Measurements from ENCODE around the gene BTG1. TPM values are rescaled to one million over a fixed set of nuclear protein-coding genes. Genes with fewer than 3 reads are reported as not detected.
A peak's percentile ranks its signal among the peaks of the same experiment; 100 is the strongest.
"Not testable (repeated sequence)": the region's sequence is repeated elsewhere in the genome, so short reads cannot be mapped to it uniquely, and the experiment has no call there.

Gene BTG1
- polyA plus RNA-seq, 5 donors: 216 to 328 (median 258) TPM

DNA sequence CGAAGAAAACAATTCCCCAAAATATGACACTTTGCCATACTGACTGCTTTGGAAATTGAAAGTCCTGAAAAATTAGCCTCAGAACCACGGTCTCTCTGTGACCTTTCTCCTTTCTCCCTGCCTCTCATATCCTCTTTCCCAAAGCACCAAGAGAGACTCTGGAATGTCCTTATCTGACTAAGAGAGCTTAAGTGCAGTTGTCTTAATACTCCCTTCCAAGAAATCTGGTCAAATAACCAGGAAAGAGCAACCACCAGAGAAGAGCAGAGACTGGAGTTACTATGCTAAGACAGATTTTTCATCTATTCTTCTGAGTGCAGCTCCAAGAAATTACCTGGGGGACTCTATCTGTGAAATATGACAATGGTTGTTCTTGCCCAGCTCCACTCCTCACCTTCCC is 10.5 kb upstream of the BTG1 start:
- DNase-seq: no peak

DNA sequence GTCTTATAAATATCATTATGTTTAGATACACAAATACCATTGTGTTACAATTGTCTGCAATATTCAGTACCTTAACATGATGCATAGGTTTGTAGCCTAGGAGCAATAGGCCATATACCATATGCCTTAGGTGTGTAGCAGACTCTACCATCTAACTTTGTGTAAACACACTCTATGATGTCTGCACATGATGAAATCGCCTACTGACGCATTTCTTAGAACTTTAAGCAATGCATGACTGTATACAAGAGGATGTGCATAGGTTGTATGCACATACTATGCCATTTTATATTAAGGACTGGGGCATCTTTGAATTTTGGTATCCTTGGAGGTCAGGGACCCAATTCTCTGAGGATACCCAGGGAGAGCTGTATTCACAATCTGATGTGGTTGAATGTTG is 10.1 kb upstream of the BTG1 start:
- no peak for DNase-seq

DNA sequence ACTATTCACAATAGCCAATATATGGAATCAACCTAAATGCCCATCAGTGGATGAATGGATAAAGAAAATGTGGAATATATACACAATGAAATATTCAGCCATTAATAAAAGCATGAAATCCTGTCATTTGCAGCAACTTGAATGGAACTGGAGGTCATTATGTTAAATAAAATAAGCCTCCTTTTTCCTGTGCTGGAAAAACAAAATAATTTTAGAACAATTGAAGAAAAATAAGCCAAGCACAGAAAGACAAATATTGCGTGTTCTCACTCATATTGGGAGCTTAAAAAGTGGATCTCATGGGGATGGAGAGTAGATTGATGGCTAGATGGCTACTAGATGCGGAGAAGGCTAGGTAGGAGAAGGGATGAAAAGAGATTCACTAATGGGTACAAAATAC is 6.3 kb upstream of the BTG1 start:
- no peak for DNase-seq

DNA sequence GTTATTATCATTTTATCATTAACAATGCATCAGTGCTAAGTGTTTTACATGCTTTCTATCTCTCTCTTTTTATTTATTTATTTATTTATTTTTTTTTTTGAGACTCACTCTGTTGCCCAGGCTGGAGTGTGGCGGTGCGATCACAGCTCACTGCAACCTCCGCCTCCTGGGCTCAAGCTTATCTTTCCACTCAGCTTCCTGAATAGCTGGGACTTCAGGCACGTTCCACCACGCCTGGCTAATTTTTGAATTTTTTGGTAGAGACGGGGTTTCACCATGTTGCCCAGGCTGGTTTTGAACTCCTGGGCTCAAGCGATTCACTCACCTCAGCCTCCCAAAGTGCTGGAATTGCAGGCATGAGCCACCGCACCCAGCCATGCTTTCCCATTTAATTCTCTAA is 3.9 kb upstream of the BTG1 start:
- DNase-seq: no peak

DNA sequence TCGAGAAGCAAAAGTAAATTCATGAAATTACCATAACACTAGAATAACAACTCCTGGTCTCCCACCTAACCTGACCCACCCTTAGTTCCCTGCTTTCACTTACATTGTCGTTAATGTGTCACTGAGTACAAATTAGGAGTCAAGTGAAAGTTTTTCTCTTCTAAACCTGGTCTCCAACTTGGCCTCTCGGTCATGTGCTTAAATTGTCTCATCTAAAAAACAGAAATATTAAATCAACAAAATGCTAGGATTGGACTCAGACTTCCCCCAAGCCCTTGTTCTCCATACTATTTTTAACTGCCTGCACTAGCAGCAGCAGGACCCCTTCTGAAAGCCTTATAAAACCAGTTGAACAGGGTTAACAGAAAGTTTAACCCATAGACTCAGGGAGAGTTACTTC is 1.8 kb upstream of the BTG1 start:
- DNase-seq: no peak

DNA sequence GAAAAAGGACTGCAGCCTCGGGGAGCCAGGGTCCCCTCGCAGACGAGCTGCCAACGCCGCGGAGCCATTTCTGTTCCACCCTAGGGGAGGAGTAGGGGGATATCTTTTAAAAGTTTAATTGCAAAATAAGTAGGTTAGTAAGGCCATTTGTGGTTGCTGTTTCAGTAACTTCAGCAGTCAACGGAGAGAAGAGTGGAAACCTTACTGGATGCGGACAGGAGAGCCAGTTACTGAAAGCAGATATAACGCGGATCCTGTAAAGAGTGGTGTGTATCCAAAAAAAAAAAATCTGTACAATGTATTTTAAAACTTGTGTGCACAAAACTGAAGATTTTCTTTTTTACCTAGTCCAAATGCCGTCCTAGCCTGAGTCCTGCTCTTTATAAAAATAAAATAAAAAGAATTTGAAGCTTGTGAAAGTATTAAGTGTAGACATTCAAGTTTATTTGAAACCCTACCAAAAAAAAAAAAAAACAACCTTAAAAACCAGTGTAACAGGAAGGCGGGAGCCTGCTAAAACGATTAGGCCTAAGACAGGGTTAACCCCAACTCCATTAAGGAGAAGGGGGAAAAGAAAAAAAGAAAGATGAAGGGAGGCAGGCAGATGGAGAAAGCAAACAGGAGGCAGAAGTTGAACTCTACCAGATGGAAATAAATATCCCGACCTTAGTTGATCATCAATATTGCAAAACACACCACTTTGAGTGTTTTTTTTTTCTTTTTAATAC is 1.0 kb upstream of the BTG1 start:
- DNase-seq: no peak

DNA sequence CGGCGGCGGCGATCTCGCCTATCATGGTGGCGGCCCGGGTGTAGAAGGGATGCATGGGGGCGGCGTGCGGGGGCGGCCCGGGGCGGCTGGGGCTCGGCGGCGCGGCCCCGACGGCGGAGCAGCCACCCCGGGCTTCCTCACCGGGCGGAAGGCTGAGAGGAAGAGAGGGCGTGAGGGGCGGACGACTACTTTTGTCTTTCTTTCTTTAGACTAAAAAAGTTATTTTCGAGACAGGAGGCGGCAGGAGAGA is 240 bp downstream of the BTG1 start:
- DNase-seq: no peak

DNA sequence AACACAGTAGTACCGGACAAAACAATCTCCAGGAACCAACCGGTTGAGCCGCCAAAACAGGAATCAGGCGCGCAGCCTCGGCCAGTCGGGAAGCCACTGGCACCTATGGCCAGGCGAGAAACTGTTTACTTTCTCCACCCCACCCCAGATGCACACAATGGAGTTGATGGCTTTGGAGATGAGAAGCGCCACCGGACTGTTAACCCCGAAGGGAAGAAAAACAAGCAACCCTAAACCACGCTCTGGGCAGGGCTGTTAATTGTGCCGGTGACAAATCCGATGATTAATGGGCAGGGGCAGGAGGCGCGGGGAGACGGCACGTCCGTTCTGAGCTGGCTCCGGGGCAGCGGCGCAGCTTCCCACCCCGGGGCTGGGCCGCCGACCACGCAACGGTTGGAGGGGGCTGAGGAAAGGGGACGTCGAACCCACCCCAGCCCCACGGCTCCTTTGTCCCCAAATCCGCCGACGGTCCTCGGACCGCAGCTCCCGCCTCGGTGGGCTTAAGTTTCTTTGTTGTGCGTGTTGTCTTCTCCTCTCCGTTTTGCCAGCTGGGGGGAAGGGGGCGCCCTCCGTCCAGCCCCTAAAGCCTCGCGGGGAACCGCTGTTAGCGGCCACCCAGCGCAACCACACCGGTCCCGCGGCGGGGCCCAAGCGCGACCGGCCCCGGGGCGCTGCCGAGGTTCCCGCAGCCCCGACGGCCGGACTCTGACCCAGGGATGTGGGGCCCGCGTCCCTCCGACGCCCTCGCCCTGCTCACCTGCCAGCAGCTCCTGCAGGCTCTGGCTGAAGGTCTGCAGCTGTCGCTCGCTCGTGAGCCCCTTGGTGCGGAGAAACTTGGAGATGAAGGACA is 790 bp downstream of the BTG1 start:
- DNase-seq: no peak

DNA sequence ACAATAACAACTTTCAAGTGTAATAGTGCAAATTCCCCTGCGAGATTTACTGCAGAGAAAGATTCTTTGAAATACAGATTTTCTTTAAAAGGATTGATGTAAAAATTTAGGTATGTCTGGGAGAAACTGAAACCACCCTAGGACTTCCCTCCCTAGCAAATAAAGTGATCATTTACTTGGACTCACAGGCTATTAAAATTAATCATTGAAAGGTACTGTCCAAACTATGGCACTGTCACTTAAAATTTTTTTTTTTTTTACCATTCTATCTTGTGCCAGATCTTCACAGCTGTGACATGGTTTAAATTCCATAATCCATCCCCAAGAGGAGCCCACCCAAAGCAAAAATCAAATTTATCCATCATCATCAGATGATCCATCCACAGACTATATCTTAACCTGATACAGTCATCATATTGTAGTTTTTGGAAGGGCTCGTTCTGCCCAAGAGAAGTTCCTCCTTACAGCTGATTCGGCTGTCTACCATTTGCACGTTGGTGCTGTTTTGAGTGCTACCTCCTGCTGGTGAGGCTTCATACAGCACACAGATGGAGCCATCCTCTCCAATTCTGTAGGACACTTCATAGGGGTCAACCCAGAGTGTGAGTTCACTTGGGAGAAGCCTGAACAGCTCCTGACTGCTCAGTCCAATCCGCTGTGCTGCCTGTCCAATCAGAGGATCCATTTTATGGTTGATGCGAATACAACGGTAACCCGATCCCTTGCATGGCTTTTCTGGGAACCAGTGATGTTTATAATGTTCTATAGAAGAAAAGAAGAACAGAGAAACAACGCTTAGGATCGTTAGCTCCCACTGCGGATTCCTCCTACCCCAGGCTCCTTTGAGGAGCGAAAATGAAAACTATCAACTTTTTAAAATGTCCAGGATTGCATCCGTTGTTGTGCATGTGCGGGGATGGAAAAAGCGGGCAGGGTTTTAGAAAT is 1.7 kb downstream of the BTG1 start:
- peak; percentile 84 to 88 for DNase-seq

DNA sequence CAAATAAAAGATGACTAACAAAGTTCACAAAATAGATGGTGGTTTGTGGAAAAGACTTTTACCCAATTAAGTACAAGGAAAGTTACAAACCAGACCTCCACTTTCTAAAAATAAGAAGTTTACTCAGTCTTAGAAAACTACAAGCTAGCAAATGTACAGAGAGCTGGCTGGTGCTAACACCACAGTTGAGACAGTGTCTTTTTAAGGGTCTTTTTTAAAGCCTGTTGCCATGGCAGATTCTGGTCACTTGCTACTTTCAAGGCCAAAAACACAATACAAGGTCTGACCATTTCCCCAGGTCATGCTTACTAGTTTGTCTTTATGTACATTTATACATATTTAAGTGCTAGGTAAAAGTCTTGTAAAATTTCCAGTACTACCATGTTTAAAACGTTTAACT is 2.4 kb downstream of the BTG1 start:
- no peak for DNase-seq

DNA sequence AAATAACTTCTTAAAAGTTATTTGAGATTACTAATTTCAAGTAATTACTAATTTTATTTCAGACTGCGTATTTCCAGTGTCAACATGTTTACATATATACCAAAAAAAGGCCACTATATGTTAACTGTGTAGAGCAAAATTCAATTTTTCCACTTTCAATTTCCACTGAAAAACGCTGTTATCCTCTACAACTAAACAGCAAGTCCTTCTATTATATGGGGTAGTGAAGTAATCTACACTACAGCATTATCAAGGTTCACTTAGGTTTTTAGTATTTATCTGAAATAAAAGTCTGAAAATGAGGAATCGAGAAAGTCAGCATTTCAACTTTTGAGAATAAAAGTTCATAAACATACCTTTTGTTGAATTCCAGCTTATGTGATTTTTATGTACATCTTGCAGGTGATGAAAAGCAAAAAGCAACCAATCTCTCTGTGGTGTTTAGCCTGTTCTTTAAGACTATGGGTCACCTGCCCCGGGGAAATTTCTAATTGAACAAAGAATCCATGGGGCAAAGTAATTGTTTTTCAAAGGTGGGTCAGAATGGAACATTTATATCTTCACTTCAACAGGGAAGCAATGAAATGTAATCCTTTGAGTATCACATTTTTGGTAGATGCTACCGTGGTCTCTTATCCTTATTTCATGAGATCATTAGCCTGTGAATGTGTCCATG is 3.3 kb downstream of the BTG1 start:
- DNase-seq: no peak

DNA sequence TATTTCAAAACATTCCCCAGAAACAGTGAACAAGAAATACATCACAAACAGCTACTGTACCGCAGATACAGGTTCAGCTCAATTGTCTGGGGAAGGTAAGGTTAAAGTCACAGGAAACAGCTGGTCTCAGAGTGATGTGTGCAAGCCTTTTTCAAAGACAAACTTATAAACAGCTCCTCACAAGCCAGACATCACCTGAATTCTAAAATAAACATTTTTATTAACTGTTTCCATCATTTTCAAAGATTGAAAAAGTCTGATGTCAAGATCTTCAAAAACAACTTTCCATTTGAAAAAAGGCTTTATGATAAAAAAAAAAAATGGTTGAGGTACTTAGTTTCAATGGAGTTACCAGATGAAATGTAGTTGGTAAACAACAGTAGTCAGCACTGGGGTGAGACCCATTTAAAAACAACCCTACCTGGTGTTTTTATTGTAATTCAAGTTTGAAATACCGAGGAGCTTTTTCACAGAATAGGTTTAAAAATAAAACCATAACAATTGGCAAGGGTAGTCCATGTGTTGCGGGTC is 4.0 kb downstream of the BTG1 start:
- DNase-seq: no peak

DNA sequence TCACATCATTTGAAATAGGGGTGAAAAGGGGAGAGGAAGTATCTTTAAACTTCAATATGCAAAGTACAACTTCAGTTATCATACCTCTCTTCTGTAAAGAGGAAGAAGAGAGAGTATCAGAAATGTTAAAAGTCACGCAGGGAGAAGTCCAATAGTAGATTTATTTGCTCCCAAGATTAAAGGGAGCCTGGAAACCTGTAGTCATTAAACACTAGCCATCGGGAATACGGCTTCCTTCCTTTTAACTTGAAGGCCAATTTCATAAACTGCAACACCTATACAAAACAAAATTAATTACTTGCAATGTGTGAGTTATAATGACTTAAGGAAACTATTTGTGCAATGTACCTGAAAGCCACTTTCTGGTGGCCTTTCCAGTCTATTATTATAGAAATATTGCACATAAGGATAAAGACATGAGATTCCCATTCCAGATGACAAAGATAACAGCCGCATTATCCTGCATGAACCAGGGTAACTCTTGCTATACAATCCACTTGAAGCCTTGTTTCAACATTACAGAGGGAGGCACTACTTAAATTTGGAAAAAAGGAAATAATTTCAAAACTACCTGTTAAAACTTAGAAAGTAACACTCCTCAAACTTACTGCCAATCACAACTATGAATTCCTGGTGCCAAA is 4.6 kb downstream of the BTG1 start:
- no peak for DNase-seq

DNA sequence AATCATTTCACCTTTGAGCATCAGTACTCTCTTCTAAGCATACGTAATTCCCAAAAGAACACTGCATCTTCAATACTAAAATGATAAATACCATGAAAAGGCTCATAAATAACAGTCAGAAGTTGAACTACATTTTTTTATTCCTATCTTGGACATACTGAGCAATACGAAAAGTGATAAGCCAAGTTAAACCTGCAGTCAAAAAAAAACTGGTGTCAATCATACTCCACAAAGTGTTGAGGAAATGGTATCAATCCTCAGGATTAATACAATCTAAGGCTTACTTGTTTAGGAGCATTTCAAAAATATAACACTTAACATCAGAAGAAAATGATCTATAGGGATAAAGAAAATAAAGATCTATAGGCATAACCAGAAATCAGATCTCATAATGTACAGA is 5.5 kb downstream of the BTG1 start:
- DNase-seq: no peak

DNA sequence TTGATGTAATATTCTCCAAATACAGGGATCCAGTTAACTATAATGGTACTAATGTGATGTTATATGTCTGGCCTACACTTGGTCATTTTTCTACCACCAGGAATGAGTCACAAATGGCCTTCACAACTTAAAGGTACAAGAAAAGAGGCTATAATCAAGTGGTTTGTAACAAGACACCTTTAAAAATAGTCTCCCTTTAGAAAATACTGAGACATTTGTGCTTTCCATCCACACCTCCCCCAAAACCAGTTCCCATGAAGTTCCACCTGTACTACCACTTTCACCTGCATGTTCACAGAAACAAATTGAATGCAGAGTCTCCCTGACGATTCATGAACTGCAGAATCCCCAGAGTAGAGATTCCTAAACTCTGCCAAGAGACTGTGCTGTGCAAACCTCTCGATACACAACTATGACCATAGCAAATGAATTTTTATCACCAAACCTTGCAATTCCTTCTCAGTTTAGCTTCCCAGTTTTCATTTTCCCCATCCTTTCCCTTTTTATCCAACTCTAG is 6.0 kb downstream of the BTG1 start:
- DNase-seq: no peak

DNA sequence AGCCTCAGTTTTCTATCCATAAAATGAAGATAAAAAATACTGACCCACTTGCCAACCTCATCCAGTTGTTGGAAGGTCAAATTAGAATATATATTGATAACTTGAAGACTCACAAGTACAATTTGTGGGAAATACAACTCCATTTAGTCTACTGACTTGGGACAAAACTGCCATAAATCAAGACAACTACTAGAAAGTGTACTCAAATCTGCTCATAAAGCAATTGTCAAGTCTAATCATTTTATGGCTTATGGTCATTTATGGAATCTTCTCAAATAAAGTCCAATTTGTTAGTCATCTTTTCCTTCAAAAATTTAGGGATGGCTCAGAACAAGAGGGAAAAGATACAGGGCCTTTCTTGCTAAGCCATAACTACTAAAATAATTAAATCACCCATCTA is 7.0 kb downstream of the BTG1 start:
- no peak for DNase-seq

DNA sequence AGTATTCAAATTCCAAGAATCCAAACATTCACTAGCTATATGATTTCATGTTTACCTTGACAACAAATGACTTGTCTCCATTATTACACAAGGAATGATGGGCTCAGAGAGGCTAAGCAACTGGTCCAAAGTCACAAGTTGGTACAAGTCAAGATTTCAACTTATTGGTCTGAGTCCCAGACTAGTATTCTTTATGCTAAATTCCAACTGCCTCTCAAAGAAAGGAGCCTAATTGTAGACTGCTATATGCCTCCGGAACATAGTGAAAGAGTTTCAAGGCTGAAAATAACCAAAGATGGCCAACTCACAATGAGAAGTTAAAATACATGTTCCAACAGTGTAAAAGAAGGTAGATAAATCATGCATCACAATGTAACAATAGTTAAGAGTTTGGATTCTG is 7.5 kb downstream of the BTG1 start:
- DNase-seq: no peak

DNA sequence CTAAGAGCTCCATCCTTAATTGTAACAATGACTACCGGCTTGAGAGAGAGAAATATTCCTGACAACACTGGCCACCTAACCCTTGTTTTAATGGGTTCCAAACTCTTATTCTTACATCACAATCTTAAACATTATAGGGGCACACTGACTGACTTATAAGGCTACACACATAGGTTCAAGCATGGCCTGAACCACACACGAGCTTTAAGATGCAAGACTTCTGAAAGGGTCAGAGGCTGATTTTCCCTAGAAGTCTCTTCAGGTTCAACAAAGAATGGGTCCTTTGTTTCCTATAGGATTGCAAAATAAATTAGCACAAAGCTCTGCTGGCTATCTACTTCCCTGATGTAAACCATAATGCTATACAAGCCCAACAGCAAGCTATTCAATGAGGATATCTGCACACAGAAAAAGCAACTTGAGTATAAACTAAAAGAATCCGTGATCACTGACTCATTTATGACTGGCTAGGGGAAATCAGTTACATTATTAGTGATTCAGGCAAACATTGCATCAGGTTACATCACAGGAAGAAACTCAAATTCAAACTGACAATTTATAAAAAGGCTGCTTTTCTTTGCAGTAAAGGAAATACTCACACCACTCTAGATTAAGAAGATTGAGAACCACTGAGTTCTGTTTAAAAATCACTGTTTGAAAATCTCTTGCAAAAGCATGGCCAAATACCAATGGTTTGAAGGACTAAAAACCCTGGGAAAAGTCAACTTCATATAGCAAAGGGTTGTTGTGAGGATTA is 8.5 kb downstream of the BTG1 start:
- DNase-seq: no peak

DNA sequence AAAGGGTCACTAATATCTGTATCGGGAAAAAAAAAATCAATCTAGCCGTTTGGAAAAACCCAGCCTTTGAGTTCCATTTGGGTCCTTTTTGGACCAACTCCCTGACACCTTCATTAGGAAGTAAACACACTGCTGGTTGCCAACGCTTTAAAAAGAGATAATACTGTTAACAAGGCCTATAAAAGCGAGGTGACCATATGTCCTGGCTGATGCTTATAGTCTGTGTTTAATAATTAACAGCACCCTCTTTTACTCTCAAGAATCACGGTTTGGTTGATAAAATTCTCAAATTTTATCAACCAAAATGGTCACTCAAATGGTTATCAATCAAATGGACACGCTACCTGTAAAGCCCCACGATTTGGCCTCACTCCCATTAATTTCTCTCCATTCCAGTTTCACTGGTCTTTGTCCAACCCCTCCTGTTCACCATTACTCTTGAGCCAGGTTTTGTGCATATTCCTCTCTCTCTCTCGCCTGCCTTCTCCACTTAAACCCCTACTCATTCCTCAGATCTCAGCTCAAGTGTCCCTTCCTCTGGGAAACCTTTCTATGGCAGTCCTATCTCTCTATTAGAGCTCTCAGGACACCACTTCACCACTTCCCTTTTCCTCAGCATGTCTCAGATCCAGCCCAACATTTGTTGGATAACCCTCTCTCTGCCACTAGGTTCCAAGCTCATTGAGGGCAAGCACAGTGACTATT is 9.5 kb downstream of the BTG1 start:
- DNase-seq: no peak

DNA sequence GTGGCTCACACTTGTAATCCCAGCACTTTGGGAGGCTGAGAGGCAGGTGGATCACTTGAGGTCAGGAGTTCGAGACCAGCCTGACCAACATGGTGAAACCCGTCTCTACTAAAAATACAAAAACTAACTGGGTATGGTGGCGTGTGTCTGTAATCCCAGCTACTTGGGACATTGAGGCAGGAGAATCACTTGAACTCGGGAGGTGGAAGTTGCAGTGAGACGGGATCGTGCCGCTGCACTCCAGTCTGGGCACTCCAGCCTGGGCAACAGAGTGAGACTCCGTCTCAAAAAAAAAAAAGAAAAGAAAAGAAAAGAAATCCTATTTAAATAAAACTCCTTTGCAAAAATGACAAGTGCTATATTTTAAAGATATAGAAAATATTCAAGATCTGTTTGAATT is 10.1 kb downstream of the BTG1 start:
- DNase-seq: not testable (repeated sequence)
